ENCODE measurements around the gene GPR78. TPM values are rescaled to one million over a fixed set of nuclear protein-coding genes. Genes with fewer than 3 reads are reported as not detected.

GPR78 gene
- polyA plus RNA-seq, 1 of the 3 experiments (the other 2 are of a cell fraction): not detected

GRCh38 chr4:8613421-8614364, 33.5 kb downstream of the GPR78 start:
- Histone ChIP-seq H3K4me1 (ENCODE audit: control insufficient read depth in 1 of 2, insufficient read depth in 2 of 2, low read depth in 1 of 2, low read length in 1 of 2) (peaks cover 0 to 19% of the 10 kb centered on the region in 2 experiments; a peak in 1 of 4 replicates), H2AFZ (ENCODE audit: low read depth) (no peak overlapping the region), H3K9ac (no peak overlapping the region), H3K4me3 (ENCODE audit: low read depth in 2 of 2, low read length in 1 of 2) (no peak overlapping the region), H3K27me3 (ENCODE audit: insufficient read depth) (peaks cover 10% of the 10 kb centered on the region; the same call in 1 of the 2 replicates), H3K9me3 (no peaks in the 10 kb centered on the region), H4K20me1 (ENCODE audit: insufficient read depth) (no peaks in the 10 kb centered on the region), H3K79me2 (ENCODE audit: insufficient read depth) (no peaks in the 10 kb centered on the region), H3K36me3 (replicated peaks in 1 of 2; ENCODE audit: control insufficient read depth in 1 of 2, insufficient read depth in 2 of 2, low read length in 1 of 2) (no peaks in the 10 kb centered on the region), H3K4me2 (no peak overlapping the region), H3F3A (replicated peaks; ENCODE audit: insufficient read depth) (no peaks in the 10 kb centered on the region), H3K9me2 (no peaks in the 10 kb centered on the region), H3K27ac (ENCODE audit: low read depth in 2 of 2, low read length in 1 of 2) (no peak overlapping the region)
- CTCF ChIA-PET: interaction anchor here (0.9 to 2.0 kb wide), 3 partner anchors 46 to 304 kb away, joined by 3 to 6 read pairs (median 3); no protein-coding TSS in a partner anchor
- TF ChIP-seq SIN3A (IDR thresholded peaks at IDR 0.05; ENCODE audit: borderline replicate concordance, low read depth, low read length): no peak
- TF ChIP-seq POLR2AphosphoS5 (IDR thresholded peaks at IDR 0.05; ENCODE audit: low read depth, low read length): no peak
- TF ChIP-seq SMC3 (IDR thresholded peaks at IDR 0.05; ENCODE audit: low read depth, low read length): no peak
- no peak for TF ChIP-seq YY1 (IDR thresholded peaks at IDR 0.05; ENCODE audit: low read depth)
- TF ChIP-seq TEAD4 (IDR thresholded peaks at IDR 0.05; ENCODE audit: borderline replicate concordance, insufficient read depth): no peak
- TF ChIP-seq IRF3 (IDR thresholded peaks at IDR 0.05; ENCODE audit: low read depth, low read length): no peak
- TF ChIP-seq PBX3 (IDR thresholded peaks at IDR 0.05): no peak
- TF ChIP-seq, protein P1, sequence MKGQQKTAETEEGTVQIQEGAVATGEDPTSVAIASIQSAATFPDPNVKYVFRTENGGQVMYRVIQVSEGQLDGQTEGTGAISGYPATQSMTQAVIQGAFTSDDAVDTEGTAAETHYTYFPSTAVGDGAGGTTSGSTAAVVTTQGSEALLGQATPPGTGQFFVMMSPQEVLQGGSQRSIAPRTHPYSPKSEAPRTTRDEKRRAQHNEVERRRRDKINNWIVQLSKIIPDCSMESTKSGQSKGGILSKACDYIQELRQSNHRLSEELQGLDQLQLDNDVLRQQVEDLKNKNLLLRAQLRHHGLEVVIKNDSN (IDR thresholded peaks at IDR 0.05; ENCODE audit: borderline replicate concordance, low read depth): no peak
- TF ChIP-seq EP300 (IDR thresholded peaks at IDR 0.05; ENCODE audit: borderline replicate concordance in 1 of 2, low read depth in 1 of 2, low read length in 1 of 2): no peak
- TF ChIP-seq, protein P2, sequence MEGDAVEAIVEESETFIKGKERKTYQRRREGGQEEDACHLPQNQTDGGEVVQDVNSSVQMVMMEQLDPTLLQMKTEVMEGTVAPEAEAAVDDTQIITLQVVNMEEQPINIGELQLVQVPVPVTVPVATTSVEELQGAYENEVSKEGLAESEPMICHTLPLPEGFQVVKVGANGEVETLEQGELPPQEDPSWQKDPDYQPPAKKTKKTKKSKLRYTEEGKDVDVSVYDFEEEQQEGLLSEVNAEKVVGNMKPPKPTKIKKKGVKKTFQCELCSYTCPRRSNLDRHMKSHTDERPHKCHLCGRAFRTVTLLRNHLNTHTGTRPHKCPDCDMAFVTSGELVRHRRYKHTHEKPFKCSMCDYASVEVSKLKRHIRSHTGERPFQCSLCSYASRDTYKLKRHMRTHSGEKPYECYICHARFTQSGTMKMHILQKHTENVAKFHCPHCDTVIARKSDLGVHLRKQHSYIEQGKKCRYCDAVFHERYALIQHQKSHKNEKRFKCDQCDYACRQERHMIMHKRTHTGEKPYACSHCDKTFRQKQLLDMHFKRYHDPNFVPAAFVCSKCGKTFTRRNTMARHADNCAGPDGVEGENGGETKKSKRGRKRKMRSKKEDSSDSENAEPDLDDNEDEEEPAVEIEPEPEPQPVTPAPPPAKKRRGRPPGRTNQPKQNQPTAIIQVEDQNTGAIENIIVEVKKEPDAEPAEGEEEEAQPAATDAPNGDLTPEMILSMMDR (IDR thresholded peaks at IDR 0.05): no peak
- TF ChIP-seq FOXJ3 (CRISPR knock-in tag; IDR thresholded peaks at IDR 0.05): no peak
- TF ChIP-seq, protein P3, sequence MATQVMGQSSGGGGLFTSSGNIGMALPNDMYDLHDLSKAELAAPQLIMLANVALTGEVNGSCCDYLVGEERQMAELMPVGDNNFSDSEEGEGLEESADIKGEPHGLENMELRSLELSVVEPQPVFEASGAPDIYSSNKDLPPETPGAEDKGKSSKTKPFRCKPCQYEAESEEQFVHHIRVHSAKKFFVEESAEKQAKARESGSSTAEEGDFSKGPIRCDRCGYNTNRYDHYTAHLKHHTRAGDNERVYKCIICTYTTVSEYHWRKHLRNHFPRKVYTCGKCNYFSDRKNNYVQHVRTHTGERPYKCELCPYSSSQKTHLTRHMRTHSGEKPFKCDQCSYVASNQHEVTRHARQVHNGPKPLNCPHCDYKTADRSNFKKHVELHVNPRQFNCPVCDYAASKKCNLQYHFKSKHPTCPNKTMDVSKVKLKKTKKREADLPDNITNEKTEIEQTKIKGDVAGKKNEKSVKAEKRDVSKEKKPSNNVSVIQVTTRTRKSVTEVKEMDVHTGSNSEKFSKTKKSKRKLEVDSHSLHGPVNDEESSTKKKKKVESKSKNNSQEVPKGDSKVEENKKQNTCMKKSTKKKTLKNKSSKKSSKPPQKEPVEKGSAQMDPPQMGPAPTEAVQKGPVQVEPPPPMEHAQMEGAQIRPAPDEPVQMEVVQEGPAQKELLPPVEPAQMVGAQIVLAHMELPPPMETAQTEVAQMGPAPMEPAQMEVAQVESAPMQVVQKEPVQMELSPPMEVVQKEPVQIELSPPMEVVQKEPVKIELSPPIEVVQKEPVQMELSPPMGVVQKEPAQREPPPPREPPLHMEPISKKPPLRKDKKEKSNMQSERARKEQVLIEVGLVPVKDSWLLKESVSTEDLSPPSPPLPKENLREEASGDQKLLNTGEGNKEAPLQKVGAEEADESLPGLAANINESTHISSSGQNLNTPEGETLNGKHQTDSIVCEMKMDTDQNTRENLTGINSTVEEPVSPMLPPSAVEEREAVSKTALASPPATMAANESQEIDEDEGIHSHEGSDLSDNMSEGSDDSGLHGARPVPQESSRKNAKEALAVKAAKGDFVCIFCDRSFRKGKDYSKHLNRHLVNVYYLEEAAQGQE (IDR thresholded peaks at IDR 0.05; ENCODE audit: low read depth, low read length): no peak
- no peak for TF ChIP-seq FOXM1 (IDR thresholded peaks at IDR 0.05; ENCODE audit: low read depth)
- TF ChIP-seq NRF1 (IDR thresholded peaks at IDR 0.05; ENCODE audit: low read depth, low read length): no peak
- TF ChIP-seq GABPA (IDR thresholded peaks at IDR 0.05; ENCODE audit: low read depth): no peak
- TF ChIP-seq RXRA (IDR thresholded peaks at IDR 0.05; ENCODE audit: borderline replicate concordance, low read depth): no peak
- TF ChIP-seq RAD21 (IDR thresholded peaks at IDR 0.05; ENCODE audit: low read length): no peak
- no peak for TF ChIP-seq FOSL2 (IDR thresholded peaks at IDR 0.05; ENCODE audit: borderline replicate concordance, low read depth)
- DNase-seq: no peak
- POLR2A ChIA-PET: no interaction called here
- WGBS (ENCODE audit: low lambda C conversion rate): 69% methylated on average over 13 of the region's 35 CpGs

All from SK-N-SH (cell line).